ENCODE measurements around the gene GPHN.

The GPHN gene

GRCh38 chr14:66959437-66960050, 451.6 kb downstream of the GPHN start:
- DNase-seq (ENCODE audit: low spot score), result no peak

GRCh38 chr14:66965831-66966230, 457.9 kb downstream of the GPHN start:
- DNase-seq (ENCODE audit: low spot score), result no peak

GRCh38 chr14:66972469-66972868, 464.5 kb downstream of the GPHN start:
- no peak for DNase-seq (ENCODE audit: low spot score)

- DNase-seq (ENCODE audit: low spot score), result no peak
Observed at GRCh38 chr14:66974397-66975025, 466.6 kb downstream of the GPHN start.

GRCh38 chr14:66975251-66975650, 467.3 kb downstream of the GPHN start:
- DNase-seq (ENCODE audit: low spot score), result no peak

GRCh38 chr14:66979101-66979974, 471.4 kb downstream of the GPHN start:
- no peak for DNase-seq (ENCODE audit: low spot score)

- no peak for DNase-seq (ENCODE audit: low spot score)
Observed at GRCh38 chr14:66982247-66982646, 474.3 kb downstream of the GPHN start.

- no peak for DNase-seq (ENCODE audit: low spot score)
Observed at GRCh38 chr14:66992776-66993175, 484.8 kb downstream of the GPHN start.

- DNase-seq (ENCODE audit: low spot score), result no peak
Observed at GRCh38 chr14:66993512-66993911, 485.6 kb downstream of the GPHN start.

GRCh38 chr14:66998013-66998412, 490.1 kb downstream of the GPHN start:
- no peak for DNase-seq (ENCODE audit: low spot score)

- no peak for DNase-seq (ENCODE audit: low spot score)
Observed at GRCh38 chr14:66999978-67000377, 492.0 kb downstream of the GPHN start.

- no peak for DNase-seq (ENCODE audit: low spot score)
Observed at GRCh38 chr14:67002994-67003753, 495.2 kb downstream of the GPHN start.

- DNase-seq (ENCODE audit: low spot score), result no peak
Observed at GRCh38 chr14:67004521-67004920, 496.6 kb downstream of the GPHN start.

- DNase-seq (ENCODE audit: low spot score), result no peak
Observed at GRCh38 chr14:67010602-67011001, 502.7 kb downstream of the GPHN start.

GRCh38 chr14:67016856-67017255, 508.9 kb downstream of the GPHN start:
- no peak for DNase-seq (ENCODE audit: low spot score)

GRCh38 chr14:67018720-67019119, 510.8 kb downstream of the GPHN start:
- no peak for DNase-seq (ENCODE audit: low spot score)

- DNase-seq (ENCODE audit: low spot score), result no peak
Observed at GRCh38 chr14:67019796-67020195, 511.8 kb downstream of the GPHN start.

- DNase-seq (ENCODE audit: low spot score), result no peak
Observed at GRCh38 chr14:67031920-67032774, 524.2 kb downstream of the GPHN start.

GRCh38 chr14:67045440-67045839, 537.5 kb downstream of the GPHN start:
- DNase-seq (ENCODE audit: low spot score), result no peak

- no peak for DNase-seq (ENCODE audit: low spot score)
Observed at GRCh38 chr14:67050896-67051295, 542.9 kb downstream of the GPHN start.

GRCh38 chr14:67056684-67057083, 548.7 kb downstream of the GPHN start:
- no peak for DNase-seq (ENCODE audit: low spot score)
